Dendritic cell treated with granulocyte-macrophage colony-stimulating factor and Interleukin-4, amounts not matched to agents 40 ng/mL and 50 ng/mL, for 4 days (primary cell): Measurements from ENCODE around the gene CMSS1.

Experiments used
- H3K27ac Mint-ChIP-seq: one replicate; pipeline ENCODE4 v1.8.0; 2022; ENCODE audit warnings: mild to moderate bottlenecking, mixed read lengths
- H3K27me3 Mint-ChIP-seq: one replicate; pipeline ENCODE4 v1.8.0; 2022; ENCODE audit warnings: mild to moderate bottlenecking, mixed read lengths
- H3K36me3 Mint-ChIP-seq: one replicate; pipeline ENCODE4 v1.8.0; 2022; ENCODE audit warnings: low read depth, mixed read lengths
- H3K4me1 Mint-ChIP-seq: one replicate; pipeline ENCODE4 v1.8.0; 2022; ENCODE audit warnings: low read depth, mixed read lengths
- H3K4me3 Mint-ChIP-seq: one replicate; pipeline ENCODE4 v1.8.0; 2022; ENCODE audit warnings: mild to moderate bottlenecking, moderate library complexity, mixed read lengths
- H3K9me3 Mint-ChIP-seq: one replicate; pipeline ENCODE4 v1.8.0; 2022; ENCODE audit warnings: mixed read lengths
- intact Hi-C: fragments of 100-400 bp; cut with micrococcal nuclease; formaldehyde crosslinking; loops from one replicate; pipeline ENCODE4 v1.15.0; 2022

Gene CMSS1

GRCh38 chr3:99817437-99818240, at the start of gene CMSS1:
Gene CMSS1, plus strand, starts transcription at chr3:99817862.
- H3K4me3 Mint-ChIP-seq: peak within 1 kb of the TSS; percentile 92
- intact Hi-C loops: loop anchor here (1.0 to 10.0 kb wide), 5 partner anchors 60 to 1223 kb away; partner anchors contain the start of genes CPOX, LNP1, TBC1D23 and TOMM70
- H3K4me1 Mint-ChIP-seq: peaks cover 10% of the 10 kb centered on the region
- peaks cover 8% of the 10 kb centered on the region for H3K36me3 Mint-ChIP-seq
- H3K9me3 Mint-ChIP-seq: no peaks in the 10 kb centered on the region
- peak within 1 kb of the TSS; percentile 96 for H3K27ac Mint-ChIP-seq
- H3K27me3 Mint-ChIP-seq: no peaks in the 10 kb centered on the region

GRCh38 chr3:99768126-99768525, 49.5 kb upstream of the CMSS1 start:
- Mint-ChIP-seq H3K27ac (no peak overlapping the region), H3K9me3 (no peaks in the 10 kb centered on the region), H3K27me3 (peaks cover 3% of the 10 kb centered on the region), H3K36me3 (no peaks in the 10 kb centered on the region), H3K4me1 (no peaks in the 10 kb centered on the region), H3K4me3 (no peak overlapping the region)
- intact Hi-C loops: no loop called here

GRCh38 chr3:99768808-99769501, 48.7 kb upstream of the CMSS1 start:
- H3K9me3 Mint-ChIP-seq: no peaks in the 10 kb centered on the region
- no peaks in the 10 kb centered on the region for H3K4me1 Mint-ChIP-seq
- intact Hi-C loops: no loop called here
- no peak overlapping the region for H3K27ac Mint-ChIP-seq
- no peak overlapping the region for H3K4me3 Mint-ChIP-seq
- H3K36me3 Mint-ChIP-seq: no peaks in the 10 kb centered on the region
- peaks cover 3% of the 10 kb centered on the region for H3K27me3 Mint-ChIP-seq

- H3K27ac Mint-ChIP-seq: no peak overlapping the region
- no peaks in the 10 kb centered on the region for H3K36me3 Mint-ChIP-seq
- no peaks in the 10 kb centered on the region for H3K9me3 Mint-ChIP-seq
- H3K4me3 Mint-ChIP-seq: no peak overlapping the region
- peaks cover 3% of the 10 kb centered on the region for H3K27me3 Mint-ChIP-seq
- H3K4me1 Mint-ChIP-seq: no peaks in the 10 kb centered on the region
- intact Hi-C loops: no loop called here
These were observed 45.5 kb upstream of the CMSS1 start for GRCh38 chr3:99772171-99772570.

- Mint-ChIP-seq H3K4me1 (no peaks in the 10 kb centered on the region), H3K36me3 (no peaks in the 10 kb centered on the region)
- intact Hi-C loops: no loop called here
These were observed 45.0 kb upstream of the CMSS1 start for GRCh38 chr3:99772671-99773070.

GRCh38 chr3:99774467-99774866, 43.2 kb upstream of the CMSS1 start:
- Mint-ChIP-seq H3K27me3 (peaks cover 3% of the 10 kb centered on the region), H3K4me3 (no peak overlapping the region), H3K4me1 (no peaks in the 10 kb centered on the region), H3K27ac (no peak overlapping the region), H3K9me3 (no peaks in the 10 kb centered on the region), H3K36me3 (no peaks in the 10 kb centered on the region)
- intact Hi-C loops: no loop called here

More at GRCh38 chr3:99772671-99773070, 45.0 kb upstream of the CMSS1 start:
- H3K27me3 Mint-ChIP-seq: peaks cover 3% of the 10 kb centered on the region
- H3K9me3 Mint-ChIP-seq: no peaks in the 10 kb centered on the region
- H3K4me3 Mint-ChIP-seq: no peak overlapping the region
- H3K27ac Mint-ChIP-seq: no peak overlapping the region

GRCh38 chr3:99776516-99777209, 41.0 kb upstream of the CMSS1 start:
- intact Hi-C loops: no loop called here
- no peak overlapping the region for H3K27ac Mint-ChIP-seq
- H3K36me3 Mint-ChIP-seq: no peaks in the 10 kb centered on the region
- H3K4me3 Mint-ChIP-seq: no peak overlapping the region
- no peaks in the 10 kb centered on the region for H3K4me1 Mint-ChIP-seq
- peaks cover 1% of the 10 kb centered on the region for H3K27me3 Mint-ChIP-seq
- H3K9me3 Mint-ChIP-seq: no peaks in the 10 kb centered on the region

GRCh38 chr3:99777210-99777549, 40.5 kb upstream of the CMSS1 start:
- Mint-ChIP-seq H3K4me1 (no peaks in the 10 kb centered on the region), H3K9me3 (no peaks in the 10 kb centered on the region), H3K36me3 (no peaks in the 10 kb centered on the region), H3K27ac (no peak overlapping the region), H3K27me3 (peaks cover 1% of the 10 kb centered on the region), H3K4me3 (no peak overlapping the region)
- intact Hi-C loops: no loop called here

- Mint-ChIP-seq H3K9me3 (no peaks in the 10 kb centered on the region), H3K36me3 (no peaks in the 10 kb centered on the region), H3K27me3 (peaks cover 1% of the 10 kb centered on the region), H3K27ac (no peak overlapping the region), H3K4me1 (no peaks in the 10 kb centered on the region), H3K4me3 (no peak overlapping the region)
- intact Hi-C loops: no loop called here
These were observed 40.0 kb upstream of the CMSS1 start for GRCh38 chr3:99777708-99778107.

- H3K36me3 Mint-ChIP-seq: no peaks in the 10 kb centered on the region
- intact Hi-C loops: no loop called here
- no peaks in the 10 kb centered on the region for H3K9me3 Mint-ChIP-seq
- H3K4me3 Mint-ChIP-seq: no peak overlapping the region
- peaks cover 3% of the 10 kb centered on the region for H3K27me3 Mint-ChIP-seq
- no peaks in the 10 kb centered on the region for H3K4me1 Mint-ChIP-seq
- no peak overlapping the region for H3K27ac Mint-ChIP-seq
These were observed 36.9 kb upstream of the CMSS1 start for GRCh38 chr3:99780749-99781148.

GRCh38 chr3:99781761-99782160, 35.9 kb upstream of the CMSS1 start:
- Mint-ChIP-seq H3K9me3 (no peaks in the 10 kb centered on the region), H3K27me3 (peaks cover 3% of the 10 kb centered on the region), H3K4me3 (no peak overlapping the region), H3K36me3 (no peaks in the 10 kb centered on the region), H3K4me1 (no peaks in the 10 kb centered on the region), H3K27ac (no peak overlapping the region)
- intact Hi-C loops: no loop called here

GRCh38 chr3:99783011-99783573, 34.6 kb upstream of the CMSS1 start:
- Mint-ChIP-seq H3K36me3 (no peaks in the 10 kb centered on the region), H3K27ac (no peak overlapping the region), H3K4me3 (no peak overlapping the region), H3K4me1 (no peaks in the 10 kb centered on the region), H3K9me3 (no peaks in the 10 kb centered on the region), H3K27me3 (peaks cover 3% of the 10 kb centered on the region)
- intact Hi-C loops: no loop called here

- intact Hi-C loops: no loop called here
- H3K4me1 Mint-ChIP-seq: no peaks in the 10 kb centered on the region
- H3K4me3 Mint-ChIP-seq: no peak overlapping the region
- peaks cover 2% of the 10 kb centered on the region for H3K27me3 Mint-ChIP-seq
- no peaks in the 10 kb centered on the region for H3K36me3 Mint-ChIP-seq
- H3K9me3 Mint-ChIP-seq: no peaks in the 10 kb centered on the region
- no peak overlapping the region for H3K27ac Mint-ChIP-seq
These were observed 28.5 kb upstream of the CMSS1 start for GRCh38 chr3:99789011-99789721.
